GM18951 (cell line): ENCODE results near the gene LAMC3.

Experiments
- POLR2A ChIP-seq: IDR thresholded peaks from 4 replicates; pipeline ENCODE4 v1.6.1; 2011; ENCODE audit warnings: mild to moderate bottlenecking; ENCODE audit not compliant: insufficient read length, insufficient read depth; ENCODE audit errors: extremely low read depth
- in situ Hi-C: fragments of 300-500 bp; cut with MboI; formaldehyde crosslinking; loops from one replicate; pipeline ENCODE4 v1.12.0; 2022; ENCODE audit warnings: low sequenced_read_pairs, mixed read lengths, inconsistent platforms; ENCODE audit not compliant: unreplicated experiment

LAMC3 gene

GRCh38 chr9:131013771-131014676 is 5.0 kb downstream of the LAMC3 start:
- no peak for TF ChIP-seq POLR2A
- in situ Hi-C loops, result no loop called here

- TF ChIP-seq POLR2A, result no peak
- in situ Hi-C loops, result no loop called here
These were observed 6.1 kb downstream of the LAMC3 start for GRCh38 chr9:131015112-131015511.

GRCh38 chr9:131015876-131016397 is 7.0 kb downstream of the LAMC3 start:
- in situ Hi-C loops, result no loop called here

GRCh38 chr9:131017067-131017466 is 8.1 kb downstream of the LAMC3 start:
- in situ Hi-C loops, result no loop called here
- TF ChIP-seq POLR2A, result no peak

More at GRCh38 chr9:131015876-131016397, 7.0 kb downstream of the LAMC3 start:
- no peak for TF ChIP-seq POLR2A

GRCh38 chr9:131018621-131019020 is 9.6 kb downstream of the LAMC3 start:
- in situ Hi-C loops, result no loop called here
- no peak for TF ChIP-seq POLR2A

- TF ChIP-seq POLR2A, result no peak
- in situ Hi-C loops, result no loop called here
These were observed 10.6 kb downstream of the LAMC3 start for GRCh38 chr9:131019388-131020239.

GRCh38 chr9:131020388-131020787 is 11.4 kb downstream of the LAMC3 start:
- in situ Hi-C loops, result no loop called here
- no peak for TF ChIP-seq POLR2A

- TF ChIP-seq POLR2A, result no peak
- in situ Hi-C loops, result no loop called here
These were observed 11.9 kb downstream of the LAMC3 start for GRCh38 chr9:131020862-131021261.

GRCh38 chr9:131021785-131022184 is 12.8 kb downstream of the LAMC3 start:
- in situ Hi-C loops, result no loop called here
- no peak for TF ChIP-seq POLR2A

GRCh38 chr9:131024978-131025868 is 16.2 kb downstream of the LAMC3 start:
- no peak for TF ChIP-seq POLR2A
- in situ Hi-C loops, result no loop called here

GRCh38 chr9:131025953-131026858 is 17.2 kb downstream of the LAMC3 start:
- in situ Hi-C loops, result no loop called here
- no peak for TF ChIP-seq POLR2A

- no peak for TF ChIP-seq POLR2A
- in situ Hi-C loops, result no loop called here
These were observed 18.3 kb downstream of the LAMC3 start for GRCh38 chr9:131027048-131027871.
